Measurements from ENCODE around the gene RNF157. TPM values are rescaled to one million over a fixed set of nuclear protein-coding genes. Genes with fewer than 3 reads are reported as not detected.
"Not testable (repeated sequence)": the region's sequence is repeated elsewhere in the genome, so short reads cannot be mapped to it uniquely, and the experiment has no call there.

RNF157 gene
- total and polyA plus RNA-seq, 8 donors = 0.79 to 11.1 (median 8.2) TPM

- DNase-seq (no peak), ATAC-seq (no peak)
- H3K27me3 ChIP-seq = peaks cover 4 to 31% of the 10 kb centered on the region in 2 donors
- no peaks in the 10 kb centered on the region for H3K9me3 ChIP-seq
- H3K4me1 ChIP-seq = peaks cover 0 to under 1% of the 10 kb centered on the region in 2 donors
- TF ChIP-seq, protein P1, sequence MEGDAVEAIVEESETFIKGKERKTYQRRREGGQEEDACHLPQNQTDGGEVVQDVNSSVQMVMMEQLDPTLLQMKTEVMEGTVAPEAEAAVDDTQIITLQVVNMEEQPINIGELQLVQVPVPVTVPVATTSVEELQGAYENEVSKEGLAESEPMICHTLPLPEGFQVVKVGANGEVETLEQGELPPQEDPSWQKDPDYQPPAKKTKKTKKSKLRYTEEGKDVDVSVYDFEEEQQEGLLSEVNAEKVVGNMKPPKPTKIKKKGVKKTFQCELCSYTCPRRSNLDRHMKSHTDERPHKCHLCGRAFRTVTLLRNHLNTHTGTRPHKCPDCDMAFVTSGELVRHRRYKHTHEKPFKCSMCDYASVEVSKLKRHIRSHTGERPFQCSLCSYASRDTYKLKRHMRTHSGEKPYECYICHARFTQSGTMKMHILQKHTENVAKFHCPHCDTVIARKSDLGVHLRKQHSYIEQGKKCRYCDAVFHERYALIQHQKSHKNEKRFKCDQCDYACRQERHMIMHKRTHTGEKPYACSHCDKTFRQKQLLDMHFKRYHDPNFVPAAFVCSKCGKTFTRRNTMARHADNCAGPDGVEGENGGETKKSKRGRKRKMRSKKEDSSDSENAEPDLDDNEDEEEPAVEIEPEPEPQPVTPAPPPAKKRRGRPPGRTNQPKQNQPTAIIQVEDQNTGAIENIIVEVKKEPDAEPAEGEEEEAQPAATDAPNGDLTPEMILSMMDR (IDR thresholded peaks at IDR 0.05) = no peak
- no peak overlapping the region for H3K27ac ChIP-seq
- no peaks in the 10 kb centered on the region for H3K36me3 ChIP-seq
- H3K4me3 ChIP-seq = no peak overlapping the region
- intact Hi-C loops (cut with DNase I) = no loop called here
These were observed 6.0 kb downstream of the RNF157 start for GRCh38 chr17:76234354-76234679.

DNA sequence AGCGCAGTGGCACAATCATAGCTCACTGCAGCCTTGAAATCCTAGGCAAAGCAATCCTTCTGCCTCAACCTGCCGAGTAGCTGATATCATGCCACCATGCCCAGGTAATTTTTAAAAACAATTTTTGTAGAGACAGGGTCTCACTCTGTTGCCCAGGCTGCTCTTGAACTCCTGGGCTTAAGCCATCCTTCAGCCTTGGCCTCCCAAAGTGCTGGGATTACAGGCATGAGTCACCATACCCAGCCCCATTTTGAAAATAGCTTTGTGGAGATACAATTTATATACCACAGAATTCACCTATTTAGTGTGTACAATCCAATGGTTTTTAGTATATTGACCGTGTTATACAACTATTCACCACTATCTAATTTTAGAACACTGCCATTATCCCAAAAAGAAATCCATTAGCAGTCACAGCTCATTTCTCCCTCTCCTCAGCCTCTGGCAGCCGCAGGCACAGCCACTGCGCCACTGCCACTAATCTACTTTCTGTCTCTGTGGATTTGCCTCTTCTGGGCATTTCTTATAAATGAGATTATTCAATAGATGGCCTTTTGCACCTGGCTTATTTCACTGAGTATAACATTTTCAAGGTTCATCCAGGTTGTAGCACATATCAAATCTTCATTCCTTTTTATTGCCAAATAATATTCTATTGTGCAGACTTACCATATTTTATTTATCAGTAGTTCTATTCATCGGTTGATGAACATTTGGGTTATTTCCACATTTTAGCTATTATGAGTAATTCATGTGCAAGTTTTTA, 6.5 kb downstream of the RNF157 start:
- TF ChIP-seq, protein P1 (IDR thresholded peaks at IDR 0.05) = no peak
- no peak for ATAC-seq
- DNase-seq = no peak
- Histone ChIP-seq H3K9me3 (no peaks in the 10 kb centered on the region), H3K4me1 (no peaks in the 10 kb centered on the region), H3K4me3 (no peak overlapping the region), H3K27me3 (peaks cover 4 to 30% of the 10 kb centered on the region in 2 donors), H3K27ac (no peak overlapping the region), H3K36me3 (no peaks in the 10 kb centered on the region)
- intact Hi-C loops (cut with DNase I) = no loop called here

DNA sequence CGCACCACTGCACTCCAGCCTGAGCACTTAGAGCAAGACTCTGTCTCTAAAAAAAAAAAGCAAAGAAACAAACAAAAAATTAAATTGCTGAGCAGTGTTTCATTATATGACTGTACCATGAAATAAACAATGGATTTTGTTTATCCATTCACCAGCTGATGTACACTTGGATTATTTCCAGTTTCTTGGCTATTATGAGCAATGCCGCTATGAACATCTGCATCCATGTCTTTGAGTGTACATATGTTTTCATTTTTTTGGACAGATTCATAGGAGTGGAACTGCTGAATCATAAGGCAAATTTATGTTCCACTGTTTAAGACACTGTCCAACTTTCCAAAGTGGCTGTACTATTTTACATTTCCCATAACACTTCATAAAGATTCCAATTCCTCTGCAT, 8.0 kb downstream of the RNF157 start:
- intact Hi-C loops (cut with DNase I) = no loop called here
- TF ChIP-seq, protein P1 (IDR thresholded peaks at IDR 0.05) = no peak
- Histone ChIP-seq H3K36me3 (no peaks in the 10 kb centered on the region), H3K27me3 (peaks cover 0 to 16% of the 10 kb centered on the region in 2 donors), H3K4me3 (no peak overlapping the region), H3K9me3 (no peaks in the 10 kb centered on the region), H3K27ac (no peak overlapping the region), H3K4me1 (no peaks in the 10 kb centered on the region)
- peak in 2 of 4 donors; percentile 69 for DNase-seq
- no peak for ATAC-seq

GRCh38 chr17:76226749-76227148, 13.5 kb downstream of the RNF157 start:
- H3K27ac ChIP-seq; DNase-seq; H3K36me3 ChIP-seq; H3K4me3 ChIP-seq; ATAC-seq; H3K4me1 ChIP-seq; intact Hi-C loops (cut with DNase I); H3K9me3 ChIP-seq: not testable (repeated sequence)
- H3K27me3 ChIP-seq = peaks cover 0 to 17% of the 10 kb centered on the region in 2 donors

DNA sequence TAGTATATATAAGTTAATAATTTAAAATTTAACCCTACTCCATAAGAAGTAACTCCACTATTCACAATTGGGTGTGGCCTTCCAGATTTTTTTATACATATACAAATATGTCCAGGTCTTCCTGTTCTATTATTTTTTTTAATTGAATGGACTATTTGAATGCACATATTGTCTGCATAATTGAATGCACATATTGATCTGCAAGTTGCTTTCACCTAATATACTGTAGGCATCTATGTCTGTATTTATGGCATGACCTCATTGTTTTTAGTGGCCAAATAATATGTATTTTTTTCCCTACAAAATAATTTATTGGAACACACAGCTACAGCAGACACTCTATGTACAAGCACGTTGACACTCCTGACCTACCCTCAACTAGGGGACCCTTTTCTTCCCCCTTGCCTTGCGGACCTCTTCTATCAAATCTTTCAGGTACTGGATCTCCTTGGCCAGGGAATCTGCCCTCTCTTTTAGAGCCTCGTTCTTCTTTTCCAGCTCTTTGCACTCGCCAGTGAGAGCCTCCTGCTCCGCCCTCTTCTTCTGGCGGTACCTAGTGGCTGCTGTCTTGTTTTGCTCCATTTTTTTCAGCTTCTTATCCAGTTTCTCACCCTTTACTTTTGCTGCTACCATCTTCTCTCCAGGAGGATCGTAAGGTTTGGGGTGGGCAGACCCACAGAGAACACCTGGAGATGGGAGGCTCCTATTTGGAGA, 14.8 kb downstream of the RNF157 start:
- H3K4me1 ChIP-seq; DNase-seq; H3K36me3 ChIP-seq; ATAC-seq; H3K4me3 ChIP-seq; intact Hi-C loops (cut with DNase I); H3K9me3 ChIP-seq; H3K27ac ChIP-seq: not testable (repeated sequence)
- H3K27me3 ChIP-seq = peaks cover 0 to 16% of the 10 kb centered on the region in 2 donors

- Histone ChIP-seq H3K36me3 (no peaks in the 10 kb centered on the region), H3K27ac (no peak overlapping the region), H3K4me3 (no peak overlapping the region), H3K9me3 (no peaks in the 10 kb centered on the region), H3K4me1 (no peaks in the 10 kb centered on the region), H3K27me3 (peaks cover 0 to 5% of the 10 kb centered on the region in 2 donors)
- ATAC-seq = no peak
- intact Hi-C loops (cut with DNase I) = no loop called here
- TF ChIP-seq, protein P1 (IDR thresholded peaks at IDR 0.05) = no peak
- DNase-seq = no peak
These were observed 16.5 kb downstream of the RNF157 start for GRCh38 chr17:76223802-76224201.
